ENCODE measurements around the gene CLK3.

DNA sequence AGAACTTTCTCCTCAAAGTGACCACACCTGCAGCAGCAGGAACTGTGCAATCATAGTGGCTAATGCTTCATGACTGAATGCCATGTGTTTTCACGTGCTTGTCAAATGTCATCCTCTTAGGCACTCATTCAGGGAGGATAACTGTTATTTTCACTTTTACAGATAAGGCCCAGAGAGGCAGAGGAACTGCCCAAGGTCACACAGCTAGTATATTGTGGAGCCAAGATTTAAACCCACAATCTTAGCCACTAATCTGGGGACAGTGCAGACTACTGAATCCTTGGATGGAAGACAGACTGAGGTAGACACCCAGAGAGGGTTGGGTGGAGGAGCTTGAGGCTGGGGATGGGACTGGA, 9.9 kb upstream of the CLK3 start:
- TF ChIP-seq, protein P1, sequence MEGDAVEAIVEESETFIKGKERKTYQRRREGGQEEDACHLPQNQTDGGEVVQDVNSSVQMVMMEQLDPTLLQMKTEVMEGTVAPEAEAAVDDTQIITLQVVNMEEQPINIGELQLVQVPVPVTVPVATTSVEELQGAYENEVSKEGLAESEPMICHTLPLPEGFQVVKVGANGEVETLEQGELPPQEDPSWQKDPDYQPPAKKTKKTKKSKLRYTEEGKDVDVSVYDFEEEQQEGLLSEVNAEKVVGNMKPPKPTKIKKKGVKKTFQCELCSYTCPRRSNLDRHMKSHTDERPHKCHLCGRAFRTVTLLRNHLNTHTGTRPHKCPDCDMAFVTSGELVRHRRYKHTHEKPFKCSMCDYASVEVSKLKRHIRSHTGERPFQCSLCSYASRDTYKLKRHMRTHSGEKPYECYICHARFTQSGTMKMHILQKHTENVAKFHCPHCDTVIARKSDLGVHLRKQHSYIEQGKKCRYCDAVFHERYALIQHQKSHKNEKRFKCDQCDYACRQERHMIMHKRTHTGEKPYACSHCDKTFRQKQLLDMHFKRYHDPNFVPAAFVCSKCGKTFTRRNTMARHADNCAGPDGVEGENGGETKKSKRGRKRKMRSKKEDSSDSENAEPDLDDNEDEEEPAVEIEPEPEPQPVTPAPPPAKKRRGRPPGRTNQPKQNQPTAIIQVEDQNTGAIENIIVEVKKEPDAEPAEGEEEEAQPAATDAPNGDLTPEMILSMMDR (tag by site-specific recombination; IDR thresholded peaks at IDR 0.05): no peak
- no peak for TF ChIP-seq YY1 (tag by site-specific recombination; IDR thresholded peaks at IDR 0.05)
- no peak for TF ChIP-seq ZBTB1 (tag by site-specific recombination; IDR thresholded peaks at IDR 0.05)
- no peak for TF ChIP-seq ZNF175 (tag by site-specific recombination; IDR thresholded peaks at IDR 0.05)
- no peak for TF ChIP-seq KLF1 (tag by site-specific recombination; IDR thresholded peaks at IDR 0.05)
- no peak for TF ChIP-seq RBAK (tag by site-specific recombination; IDR thresholded peaks at IDR 0.05)
- no peak for TF ChIP-seq ZNF561 (tag by site-specific recombination; IDR thresholded peaks at IDR 0.05; ENCODE audit: borderline replicate concordance)
- no peak for TF ChIP-seq ZNF530 (tag by site-specific recombination; IDR thresholded peaks at IDR 0.05; ENCODE audit: low read depth)
- TF ChIP-seq ZNF2 (tag by site-specific recombination; IDR thresholded peaks at IDR 0.05): no peak

Data from HEK293 (cell line).